Liver (tissue), 9 donors: Measurements from ENCODE around the gene LRCH3. TPM values are rescaled to one million over a fixed set of nuclear protein-coding genes. Genes with fewer than 3 reads are reported as not detected.

Experiments used
- DNase-seq: peaks from one replicate; pipeline ENCODE4 v3.0.0-alpha.2; 2017; ENCODE audit warnings: low spot score
- H3K27ac ChIP-seq, 2 donors: one replicate each; pipeline ENCODE4 v1.7.0; 2013; ENCODE audit warnings: inconsistent platforms in 2 of 2, low read length in 2 of 2, control low read depth in 1 of 2, low read depth in 1 of 2, mild to moderate bottlenecking in 1 of 2
- H3K27me3 ChIP-seq, 4 donors: one replicate each; pipeline versions ENCODE4 v1.6.1 to v1.7.0; 2013; ENCODE audit warnings: low read length in 3 of 4, inconsistent platforms in 1 of 4, mild to moderate bottlenecking in 1 of 4, moderate library complexity in 1 of 4; ENCODE audit not compliant: control insufficient read depth in 4 of 4, insufficient read depth in 4 of 4
- H3K36me3 ChIP-seq, 4 donors: one replicate each; pipeline versions ENCODE4 v1.6.1 to v1.7.0; 2013; ENCODE audit warnings: low read length in 3 of 4, mild to moderate bottlenecking in 3 of 4, low read depth in 1 of 4, moderate library complexity in 1 of 4; ENCODE audit not compliant: control insufficient read depth in 4 of 4, insufficient read depth in 3 of 4
- H3K4me1 ChIP-seq, 4 donors: one replicate each; pipeline versions ENCODE4 v1.6.1 to v1.7.0; 2013; ENCODE audit warnings: low read length in 3 of 4, mild to moderate bottlenecking in 3 of 4, moderate library complexity in 1 of 4; ENCODE audit not compliant: control insufficient read depth in 4 of 4, insufficient read depth in 4 of 4
- H3K4me3 ChIP-seq, 3 donors: one replicate each; pipeline versions ENCODE4 v1.6.1 to v1.7.0; 2013; ENCODE audit warnings: low read length in 3 of 3, control low read depth in 1 of 3, low read depth in 1 of 3, mild to moderate bottlenecking in 1 of 3
- H3K9ac ChIP-seq, 2 donors: one replicate each; pipeline ENCODE4 v1.7.0; 2013; ENCODE audit warnings: low read length in 2 of 2, mild to moderate bottlenecking in 2 of 2, moderate library complexity in 2 of 2, control low read depth in 1 of 2, low read depth in 1 of 2
- H3K9me3 ChIP-seq, 4 donors: one replicate each; pipeline versions ENCODE4 v1.6.1 to v1.7.0; 2013; ENCODE audit warnings: low read length in 3 of 4; ENCODE audit not compliant: control insufficient read depth in 4 of 4
- CTCF ChIP-seq: fragments of 150-350 bp; IDR thresholded peaks from 2 replicates; pipeline ENCODE4 v1.5.1; 2017; ENCODE audit warnings: improper control_type of control experiment, low read depth, low read length; ENCODE audit not compliant: missing input control
- FOXA1 ChIP-seq: IDR thresholded peaks from 2 replicates; pipeline ENCODE4 v1.6.1; 2016; ENCODE audit warnings: antibody characterized with exemption
- FOXA2 ChIP-seq: IDR thresholded peaks from 2 replicates; pipeline ENCODE4 v1.6.1; 2016; ENCODE audit warnings: antibody characterized with exemption
- GABPA ChIP-seq, 2 donors: IDR thresholded peaks in 1 of 2; conservative IDR thresholded peaks in 1 of 2; 2 replicates each; pipeline ENCODE4 v1.6.1; 2016; ENCODE audit warnings: antibody characterized with exemption in 2 of 2, mild to moderate bottlenecking in 1 of 2, moderate library complexity in 1 of 2
- HNF4A ChIP-seq, 2 donors: conservative IDR thresholded peaks; 2 replicates each; pipeline ENCODE4 v1.6.1; 2016; ENCODE audit warnings: antibody characterized with exemption in 2 of 2, mild to moderate bottlenecking in 2 of 2
- HNF4G ChIP-seq: IDR thresholded peaks from 2 replicates; pipeline ENCODE4 v1.6.1; 2016; ENCODE audit warnings: antibody characterized with exemption
- JUND ChIP-seq, 2 donors: IDR thresholded peaks; 2 replicates each; pipeline ENCODE4 v1.6.1; 2016; ENCODE audit warnings: antibody characterized with exemption in 2 of 2
- NR2F2 ChIP-seq: IDR thresholded peaks from 2 replicates; pipeline ENCODE4 v1.6.1; 2016; ENCODE audit warnings: antibody characterized with exemption
- RAD21 ChIP-seq, 2 donors: IDR thresholded peaks; 2 replicates each; pipeline ENCODE4 v1.6.1; 2016; ENCODE audit warnings: antibody characterized with exemption in 2 of 2, mild to moderate bottlenecking in 2 of 2
- SP1 ChIP-seq: IDR thresholded peaks from 2 replicates; pipeline ENCODE4 v1.6.1; 2018; ENCODE audit warnings: antibody characterized with exemption, mild to moderate bottlenecking
- TAF1 ChIP-seq: conservative IDR thresholded peaks from 2 replicates; pipeline ENCODE4 v1.6.1; 2016; ENCODE audit warnings: antibody characterized with exemption, mild to moderate bottlenecking
- YY1 ChIP-seq: IDR thresholded peaks from 2 replicates; pipeline ENCODE4 v1.6.1; 2016; ENCODE audit warnings: antibody characterized with exemption, mild to moderate bottlenecking
- ZBTB33 ChIP-seq: IDR thresholded peaks from 2 replicates; pipeline ENCODE4 v1.6.1; 2016; ENCODE audit warnings: antibody characterized with exemption
- WGBS: extraction: QIAGEN DNeasy Blood & Tissue Kit; methylation state at CpG from one replicate; pipeline ENCODE4 v1.1.7; 2013; 5-methylcytosine and 5-hydroxymethylcytosine counted together
- polyA plus RNA-seq, 2 donors: library from polyadenylated mRNA; stranded (reverse) in 1 of 2; unstranded in 1 of 2; fragments of 200-250 nt in 1 of 2; fragments of >200 nt in 1 of 2; fragmentation: Nextera tagmentation in 1 of 2; extraction: Ambion mirVana in 1 of 2; gene quantifications; one replicate each; pipeline versions ENCODE4 v1.2.1 to v1.2.3, GENCODE V29; 2013 to 2015
- total RNA-seq, 2 donors: library from RNA; depleted of rRNA; stranded (reverse); fragments of >200 nt; gene quantifications; one replicate each; pipeline ENCODE4 v1.2.3, GENCODE V29; 2014
- TF ChIP-seq, protein P1 (sequence below): IDR thresholded peaks from 2 replicates; pipeline ENCODE4 v1.6.1; 2016; ENCODE audit warnings: antibody characterized with exemption
- TF ChIP-seq, protein P2 (sequence below): IDR thresholded peaks from 2 replicates; pipeline ENCODE4 v1.6.1; 2016; ENCODE audit warnings: antibody characterized with exemption, mild to moderate bottlenecking
- donor health status: healthy.
- donor health status: healthy.
- donor health status: healthy.
- donor health status: healthy.
- donor health status: healthy.

The LRCH3 gene
- total and polyA plus RNA-seq, 4 donors: 6.2 to 67.2 (median 19.7) TPM

DNA sequence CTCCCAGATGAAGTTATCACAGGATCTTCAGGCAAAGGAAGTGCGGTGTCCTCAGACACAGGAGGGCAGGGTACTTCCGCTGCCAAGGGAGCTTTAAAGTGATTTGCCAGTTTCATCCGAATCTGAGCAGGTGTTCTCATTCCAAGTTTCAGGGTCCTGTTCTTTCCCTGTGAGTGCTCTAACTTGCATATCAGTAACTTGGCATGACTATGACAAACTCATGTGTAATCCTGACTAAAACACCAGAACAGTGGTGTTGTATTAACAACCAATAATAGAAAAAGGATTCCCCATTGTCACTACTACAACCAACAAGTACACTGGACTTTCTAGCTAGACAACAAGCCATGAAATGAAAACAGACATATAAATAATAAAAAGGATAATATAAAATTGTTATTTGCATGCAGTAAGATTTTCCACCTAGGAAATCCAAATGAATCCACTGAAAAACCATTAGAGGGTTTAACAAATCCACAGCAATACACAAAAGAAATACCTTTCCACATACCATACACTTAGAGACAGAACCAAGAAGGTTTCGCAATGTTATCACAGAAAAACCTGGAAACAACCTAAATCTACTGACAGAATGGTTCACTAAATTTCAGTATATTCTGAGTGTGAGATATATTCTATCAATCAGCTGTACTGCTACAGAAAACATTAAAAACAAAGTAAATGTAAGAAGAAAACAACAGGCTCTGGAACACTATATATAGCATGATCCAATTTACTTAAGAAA, 118.1 kb downstream of the LRCH3 start:
- no peaks in the 10 kb centered on the region for H3K27me3 ChIP-seq
- DNase-seq: no peak
- no peak overlapping the region for H3K4me3 ChIP-seq
- no peaks in the 10 kb centered on the region for H3K36me3 ChIP-seq
- TF ChIP-seq, protein P1, sequence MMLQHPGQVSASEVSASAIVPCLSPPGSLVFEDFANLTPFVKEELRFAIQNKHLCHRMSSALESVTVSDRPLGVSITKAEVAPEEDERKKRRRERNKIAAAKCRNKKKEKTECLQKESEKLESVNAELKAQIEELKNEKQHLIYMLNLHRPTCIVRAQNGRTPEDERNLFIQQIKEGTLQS: no peak
- TF ChIP-seq YY1: no peak
- TF ChIP-seq TAF1: no peak
- TF ChIP-seq RAD21 (IDR thresholded peaks at IDR 0.05): no peak
- TF ChIP-seq GABPA (IDR thresholded peaks at IDR 0.05 in 1 of 2, conservative IDR thresholded peaks at IDR 0.05 in 1 of 2): no peak
- no peak for TF ChIP-seq NR2F2
- TF ChIP-seq ZBTB33: no peak
- TF ChIP-seq FOXA2: no peak
- TF ChIP-seq FOXA1: no peak
- TF ChIP-seq JUND (IDR thresholded peaks at IDR 0.05): no peak
- no peak for TF ChIP-seq HNF4A (conservative IDR thresholded peaks at IDR 0.05)
- TF ChIP-seq SP1: no peak
- no peak for TF ChIP-seq CTCF
- no peak for TF ChIP-seq HNF4G
- TF ChIP-seq, protein P2, sequence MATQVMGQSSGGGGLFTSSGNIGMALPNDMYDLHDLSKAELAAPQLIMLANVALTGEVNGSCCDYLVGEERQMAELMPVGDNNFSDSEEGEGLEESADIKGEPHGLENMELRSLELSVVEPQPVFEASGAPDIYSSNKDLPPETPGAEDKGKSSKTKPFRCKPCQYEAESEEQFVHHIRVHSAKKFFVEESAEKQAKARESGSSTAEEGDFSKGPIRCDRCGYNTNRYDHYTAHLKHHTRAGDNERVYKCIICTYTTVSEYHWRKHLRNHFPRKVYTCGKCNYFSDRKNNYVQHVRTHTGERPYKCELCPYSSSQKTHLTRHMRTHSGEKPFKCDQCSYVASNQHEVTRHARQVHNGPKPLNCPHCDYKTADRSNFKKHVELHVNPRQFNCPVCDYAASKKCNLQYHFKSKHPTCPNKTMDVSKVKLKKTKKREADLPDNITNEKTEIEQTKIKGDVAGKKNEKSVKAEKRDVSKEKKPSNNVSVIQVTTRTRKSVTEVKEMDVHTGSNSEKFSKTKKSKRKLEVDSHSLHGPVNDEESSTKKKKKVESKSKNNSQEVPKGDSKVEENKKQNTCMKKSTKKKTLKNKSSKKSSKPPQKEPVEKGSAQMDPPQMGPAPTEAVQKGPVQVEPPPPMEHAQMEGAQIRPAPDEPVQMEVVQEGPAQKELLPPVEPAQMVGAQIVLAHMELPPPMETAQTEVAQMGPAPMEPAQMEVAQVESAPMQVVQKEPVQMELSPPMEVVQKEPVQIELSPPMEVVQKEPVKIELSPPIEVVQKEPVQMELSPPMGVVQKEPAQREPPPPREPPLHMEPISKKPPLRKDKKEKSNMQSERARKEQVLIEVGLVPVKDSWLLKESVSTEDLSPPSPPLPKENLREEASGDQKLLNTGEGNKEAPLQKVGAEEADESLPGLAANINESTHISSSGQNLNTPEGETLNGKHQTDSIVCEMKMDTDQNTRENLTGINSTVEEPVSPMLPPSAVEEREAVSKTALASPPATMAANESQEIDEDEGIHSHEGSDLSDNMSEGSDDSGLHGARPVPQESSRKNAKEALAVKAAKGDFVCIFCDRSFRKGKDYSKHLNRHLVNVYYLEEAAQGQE: no peak
- H3K9ac ChIP-seq: no peak overlapping the region
- 90% methylated on average over 4 of the region's 4 CpGs for WGBS
- H3K4me1 ChIP-seq: no peaks in the 10 kb centered on the region
- H3K9me3 ChIP-seq: no peaks in the 10 kb centered on the region
- H3K27ac ChIP-seq: no peak overlapping the region
